ENCODE measurements around the gene RABAC1. TPM values are rescaled to one million over a fixed set of nuclear protein-coding genes. Genes with fewer than 3 reads are reported as not detected.

The RABAC1 gene
- total and polyA plus RNA-seq, 2 of the 8 experiments (the other 6 are each of a cell fraction or from before 2014, with no cell fraction given): 124 to 439 TPM

DNA sequence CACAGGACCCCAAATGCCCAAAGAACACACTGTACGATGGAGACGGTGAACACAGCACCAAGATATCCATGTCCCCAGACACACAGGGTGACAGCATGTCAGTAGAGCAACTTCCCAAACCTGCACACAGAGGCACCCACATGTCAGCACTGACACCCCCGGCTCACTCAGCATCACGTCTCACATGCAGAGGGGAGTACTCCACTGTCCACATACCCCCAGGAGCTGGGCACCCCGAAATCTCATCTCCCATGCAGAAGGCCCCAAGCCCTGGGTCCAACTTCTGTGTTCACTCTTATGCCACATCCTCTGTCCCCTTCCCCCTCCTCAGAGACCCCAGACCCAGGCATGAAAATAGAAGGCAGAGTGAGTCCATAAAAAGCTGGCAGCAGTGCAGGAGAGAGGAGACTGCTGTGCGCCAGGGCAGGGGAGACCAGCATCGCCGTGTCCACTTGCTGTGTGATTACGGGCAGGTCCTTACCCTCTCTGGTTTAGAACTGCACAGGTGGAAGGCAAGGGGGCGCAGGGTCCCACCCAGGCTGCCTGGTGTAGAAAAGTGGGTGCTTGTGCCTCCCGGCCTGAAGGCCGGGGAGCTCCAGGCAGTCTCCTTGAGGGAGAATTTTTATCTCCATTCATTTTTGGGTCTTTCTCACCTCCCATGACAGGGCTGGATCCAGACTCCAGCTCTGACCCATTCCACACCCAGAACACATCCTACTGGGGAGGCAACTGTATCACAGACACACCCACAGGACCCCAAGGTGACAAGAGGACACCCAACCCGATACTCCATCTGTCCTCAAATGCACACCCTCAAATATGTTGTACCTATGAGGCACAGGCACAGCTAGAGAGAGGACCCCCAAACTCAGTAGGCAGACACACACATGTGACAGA, 47.9 kb downstream of the RABAC1 start:
- H2BK15ac ChIP-seq (ENCODE audit: low read length): peak overlapping the region; percentile 77
- H2AFZ ChIP-seq (ENCODE audit: low read length): no peak overlapping the region
- H3K79me2 ChIP-seq (ENCODE audit: control insufficient read depth in 1 of 2, insufficient read depth in 2 of 2, low read length in 2 of 2): no peaks in the 10 kb centered on the region
- no peak overlapping the region for H2BK5ac ChIP-seq (ENCODE audit: low read depth, low read length)
- CTCF ChIA-PET (ENCODE audit: partially characterized antibody): interaction anchor here (0.8 to 1.8 kb wide), 7 partner anchors 9 to 35 kb away, joined by 3 to 8 read pairs (median 6); no protein-coding TSS in a partner anchor
- no peak overlapping the region; a peak in 1 of 7 replicates for H3K9ac ChIP-seq (replicated peaks in 1 of 4; ENCODE audit: extremely low read depth in 1 of 4, low read depth in 3 of 4, low read length in 3 of 4)
- H3K23me2 ChIP-seq (ENCODE audit: low read depth, low read length): peaks cover 9% of the 10 kb centered on the region; the same call in 1 of the 2 replicates
- POLR2A ChIA-PET (ENCODE audit: partially characterized antibody): interaction anchor here (0.7 to 13.1 kb wide), 15 partner anchors 10 to 86 kb away, joined by 3 to 167 read pairs (median 4); partner anchors contain the start of genes RABAC1 and RPS19
- peaks cover 52 to 70% (median 66%) of the 10 kb centered on the region in 4 experiments for H3K27me3 ChIP-seq (replicated peaks in 1 of 4; ENCODE audit: control insufficient read depth in 3 of 4, extremely low read depth in 1 of 4, insufficient read depth in 3 of 4, low read length in 3 of 4)
- FAIRE-seq (no peak), DNase-seq (ENCODE audit: low read depth in 1 of 2, low spot score in 2 of 2) (no peak)
- no peaks in the 10 kb centered on the region for H3K36me3 ChIP-seq (ENCODE audit: control insufficient read depth in 2 of 4, insufficient read depth in 4 of 4, low read length in 3 of 4)
- H3K9me3 ChIP-seq (ENCODE audit: insufficient read depth in 2 of 2, low read depth in 1 of 2, low read length in 1 of 2): no peaks in the 10 kb centered on the region
- 83% methylated on average over 13 of the region's 13 CpGs; no CpG with 5 or more reads in 1 of the 2 experiments for whole genome bisulfite sequencing, 2 experiments (ENCODE audit: extremely low coverage in 1 of 2, insufficient coverage in 1 of 2, insufficient read length in 1 of 2, insufficient replicate concordance in 2 of 2, low coverage in 1 of 2, low lambda C conversion rate in 2 of 2, missing lambda C conversion rate in 1 of 2)
- no peak overlapping the region for H2BK20ac ChIP-seq (ENCODE audit: low read length)
- peaks cover 0 to 23% (median 5%) of the 10 kb centered on the region in 4 experiments; a peak in 5 of 7 replicates for H3K4me1 ChIP-seq (replicated peaks in 1 of 4; ENCODE audit: control insufficient read depth in 3 of 4, insufficient read depth in 4 of 4, low read length in 3 of 4)
- H3K14ac ChIP-seq (ENCODE audit: insufficient read length): no peak overlapping the region
- no peak overlapping the region for H4K5ac ChIP-seq (ENCODE audit: insufficient read length, low read depth, low read length)
- peaks cover 6 to 28% of the 10 kb centered on the region in 2 experiments for H4K20me1 ChIP-seq (replicated peaks in 1 of 2; ENCODE audit: control insufficient read depth in 1 of 2, insufficient read depth in 2 of 2, low read length in 2 of 2)
- no peak overlapping the region for H3K23ac ChIP-seq (ENCODE audit: insufficient read length)
- H3K4ac ChIP-seq (replicated peaks; ENCODE audit: insufficient read length, low read depth, low read length): no peak overlapping the region
- peaks cover 2% of the 10 kb centered on the region for H3K79me1 ChIP-seq (ENCODE audit: low read depth, low read length)
- no peak overlapping the region for H3K56ac ChIP-seq (replicated peaks; ENCODE audit: insufficient read length, low read depth, low read length)
- peak overlapping the region in 1 of 2 experiments; percentile 54; a peak in 1 of 4 replicates for H3K4me2 ChIP-seq (ENCODE audit: insufficient read depth in 1 of 2, low read depth in 2 of 2, low read length in 2 of 2)
- 0 out of 2 replicates have a peak overlapping the region, but pooled peaks have one; percentile 27 for H2AK5ac ChIP-seq (ENCODE audit: low read depth, low read length)
- H3K4me3 ChIP-seq (ENCODE audit: extremely low read depth in 1 of 4, insufficient read depth in 2 of 4, low read depth in 3 of 4, low read length in 4 of 4): no peak overlapping the region
- H4K91ac ChIP-seq (replicated peaks; ENCODE audit: insufficient read length, low read length): peak overlapping the region; percentile 83
- H3K27ac ChIP-seq (ENCODE audit: low read depth, low read length): no peak overlapping the region
- H3K18ac ChIP-seq (ENCODE audit: extremely low read depth, low read length): no peak overlapping the region
- H2BK120ac ChIP-seq (replicated peaks; ENCODE audit: low read depth, low read length): no peak overlapping the region
- H4K8ac ChIP-seq (ENCODE audit: extremely low read depth, insufficient read depth, low read length): no peak overlapping the region
- no peak overlapping the region for H2BK12ac ChIP-seq (ENCODE audit: low read depth, low read length)
- TF ChIP-seq TEAD4 (IDR thresholded peaks at IDR 0.05; ENCODE audit: low read depth, low read length): no peak
- 0 out of 2 replicates have a peak, but pooled peaks have one; percentile 17 for TF ChIP-seq POLR2AphosphoS5 (IDR thresholded peaks at IDR 0.05; ENCODE audit: low read depth, low read length)
- no peak for TF ChIP-seq POU5F1 (IDR thresholded peaks at IDR 0.05; ENCODE audit: low read depth, low read length)

Data from H1 (cell line).